GM21381 (cell line): Measurements from ENCODE around the gene PPARA.
"Not testable (repeated sequence)": the region's sequence is repeated elsewhere in the genome, so short reads cannot be mapped to it uniquely, and the experiment has no call there.

Experiments
- ATAC-seq: cut with Tn5 transposase; IDR thresholded peaks from one replicate; pipeline ENCODE4 v1.9.1; 2021; ENCODE audit warnings: mild to moderate bottlenecking, moderate library complexity; ENCODE audit not compliant: unreplicated experiment

Gene PPARA

DNA sequence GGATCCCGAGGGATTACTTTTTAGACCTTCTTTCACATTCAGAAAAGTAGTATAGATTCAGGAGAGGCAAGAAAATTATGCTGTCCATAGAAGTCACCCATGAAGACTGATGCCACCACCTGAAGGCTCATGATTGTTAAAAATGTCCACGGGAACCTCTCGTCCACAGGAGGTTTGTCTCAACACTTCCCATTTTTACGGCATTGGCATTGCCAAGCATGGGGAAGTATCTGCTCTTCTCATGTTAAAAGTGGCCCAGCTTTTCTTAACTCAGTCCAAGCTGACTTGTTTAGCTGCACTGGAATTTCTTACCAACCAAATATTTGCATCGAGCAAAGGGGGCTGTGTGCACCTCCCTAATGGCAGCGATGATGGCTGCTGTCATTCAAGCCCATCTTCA, 90.2 kb downstream of the PPARA start:
- no peak for ATAC-seq

DNA sequence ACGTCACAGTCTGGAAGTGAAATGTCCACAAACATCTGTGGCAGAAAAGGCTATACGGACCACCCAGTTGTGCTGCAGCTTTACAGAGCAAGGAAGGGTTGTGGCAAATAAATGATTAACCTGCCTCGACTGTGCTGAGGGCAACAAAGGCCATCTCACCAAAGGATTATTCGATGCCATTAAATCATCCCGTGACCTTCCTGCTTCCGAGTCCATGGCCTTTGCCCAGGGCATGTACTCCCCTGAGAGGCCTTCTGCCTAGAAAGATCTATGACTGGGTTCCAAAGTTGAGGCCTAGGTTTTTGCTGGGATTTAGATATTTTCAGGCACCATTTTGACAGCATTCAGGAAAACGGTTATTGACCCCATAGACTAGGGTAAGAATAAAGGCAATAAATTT, 90.6 kb downstream of the PPARA start:
- no peak for ATAC-seq

DNA sequence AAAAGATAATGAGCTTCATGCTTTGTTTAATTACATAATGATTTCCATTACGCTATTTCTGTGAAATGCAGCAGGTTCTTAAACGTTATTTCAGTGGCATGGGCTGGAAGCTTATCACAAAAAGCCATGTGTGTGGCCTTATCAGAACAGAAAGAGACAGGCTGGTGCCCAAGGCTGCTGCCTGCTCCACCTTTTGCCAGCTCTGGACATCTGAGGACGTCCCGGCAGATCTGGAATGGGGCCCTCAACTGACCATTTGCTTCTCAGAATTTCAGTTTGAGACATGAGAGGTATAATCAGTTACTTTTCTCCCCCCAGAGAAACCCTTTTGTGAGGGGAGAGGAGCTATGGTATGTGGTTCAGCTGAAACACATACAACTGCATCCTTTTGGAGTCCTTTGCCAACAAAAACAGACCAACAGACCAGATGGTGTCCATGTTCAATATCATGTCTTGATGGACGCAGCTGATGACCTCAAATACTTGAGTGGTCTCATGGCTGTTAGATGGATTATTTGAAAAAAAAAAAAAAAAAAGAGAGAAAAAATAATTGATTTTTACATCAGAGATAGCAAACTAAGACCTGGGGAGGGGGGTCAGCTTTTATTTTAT, 91.2 kb downstream of the PPARA start:
- ATAC-seq: no peak

DNA sequence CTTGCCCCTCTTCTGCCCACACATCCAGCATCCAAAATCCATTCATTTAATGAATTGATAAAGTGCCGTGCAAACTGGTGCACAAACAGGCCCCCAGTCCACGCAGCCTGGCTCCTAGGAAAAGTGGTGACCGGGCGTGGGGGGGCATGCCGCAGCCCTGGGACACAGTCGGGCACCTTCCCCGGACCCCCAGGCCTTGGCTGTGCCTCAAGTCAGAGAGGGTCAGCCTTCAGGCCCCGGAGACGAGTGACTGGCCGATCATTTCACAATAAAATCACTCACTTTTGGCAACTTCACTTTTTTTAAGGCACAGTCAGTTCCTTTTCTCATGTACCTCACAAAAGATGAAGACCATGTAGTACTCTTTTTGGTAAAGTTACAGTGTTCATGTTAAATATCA, 91.8 kb downstream of the PPARA start:
- ATAC-seq: no peak

DNA sequence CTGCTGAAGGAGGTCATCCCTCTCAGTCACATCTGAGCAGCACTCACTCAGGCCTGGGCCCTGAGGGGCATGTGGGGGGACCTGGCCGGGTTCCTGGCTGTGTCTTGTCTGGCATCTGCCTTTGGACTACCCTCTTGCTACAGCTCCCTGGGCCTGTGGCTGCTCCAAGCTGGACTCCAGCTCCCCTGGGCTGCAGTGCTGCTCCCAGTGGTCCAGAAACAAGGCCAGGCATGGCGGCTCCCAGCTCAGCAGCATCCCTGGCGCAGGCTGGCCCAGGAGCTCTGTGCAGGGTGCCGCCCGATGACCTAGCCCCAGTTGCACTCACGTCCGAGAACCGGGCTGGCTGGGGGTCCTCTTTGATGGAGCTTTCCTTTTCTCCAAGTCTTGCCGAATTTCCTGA, 94.4 kb downstream of the PPARA start:
- no peak for ATAC-seq

DNA sequence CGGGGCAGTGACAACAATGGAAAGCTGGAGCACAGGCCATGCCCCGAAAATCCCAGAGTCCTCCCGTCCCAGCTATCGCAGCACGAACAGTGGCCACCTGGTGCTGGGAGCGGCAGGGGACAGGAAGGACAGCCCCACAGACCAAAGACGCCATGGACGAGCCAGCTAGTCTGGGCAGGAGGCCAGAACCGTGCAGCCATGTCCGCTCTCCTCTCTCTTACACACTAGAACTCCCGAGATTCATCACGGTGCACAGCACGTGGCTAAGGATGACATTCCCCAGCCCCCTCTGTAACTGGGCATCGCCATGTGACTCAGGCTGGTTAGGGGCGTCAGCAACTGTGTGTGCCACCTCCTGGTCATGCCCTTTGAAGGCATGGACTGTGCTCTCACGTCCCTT, 95.2 kb downstream of the PPARA start:
- ATAC-seq: no peak

DNA sequence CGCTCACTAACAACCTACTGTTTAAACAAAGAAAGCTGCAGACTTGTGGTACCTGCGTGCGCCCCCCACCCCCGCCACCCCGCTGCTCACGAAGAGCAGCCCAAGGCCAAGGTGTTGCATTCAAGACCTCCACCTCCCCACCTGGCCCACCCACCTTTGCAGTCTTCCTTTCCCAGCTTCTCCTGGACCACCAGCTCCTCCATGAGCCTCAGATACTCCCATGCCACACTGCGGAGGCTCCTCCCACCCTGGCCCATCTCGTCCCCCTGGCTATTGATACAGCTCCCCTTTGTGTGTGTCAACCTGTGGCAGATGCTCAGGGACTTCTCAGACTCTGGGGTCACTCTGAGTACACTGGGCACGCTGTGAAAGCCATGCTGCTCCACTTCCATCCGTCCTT, 95.9 kb downstream of the PPARA start:
- no peak for ATAC-seq

DNA sequence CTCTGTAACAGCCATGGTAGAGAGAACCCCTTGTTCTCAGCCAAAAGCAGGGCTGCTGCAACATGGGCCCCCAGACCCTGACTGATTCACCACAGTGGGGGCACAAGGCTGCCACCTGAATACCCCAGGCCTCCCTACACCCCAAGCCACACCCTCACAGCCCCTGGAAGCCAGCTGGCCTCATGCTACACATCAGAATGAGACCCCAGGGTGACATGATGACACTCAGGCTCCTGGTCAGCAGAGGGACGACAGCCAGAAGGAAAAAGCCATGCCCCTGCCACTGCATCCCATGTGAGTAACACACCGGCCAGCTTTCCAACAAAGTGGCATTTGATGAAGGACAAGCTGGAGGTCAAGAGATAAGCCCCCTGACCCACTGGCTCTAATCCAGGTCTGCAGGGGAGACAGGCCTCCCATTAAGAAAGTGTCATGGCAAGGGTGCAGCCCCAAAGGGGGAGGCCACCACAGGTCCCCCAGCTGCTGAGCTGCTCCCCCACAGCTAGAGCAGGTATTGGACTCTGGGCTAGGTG, 97.2 kb downstream of the PPARA start:
- ATAC-seq: no peak

DNA sequence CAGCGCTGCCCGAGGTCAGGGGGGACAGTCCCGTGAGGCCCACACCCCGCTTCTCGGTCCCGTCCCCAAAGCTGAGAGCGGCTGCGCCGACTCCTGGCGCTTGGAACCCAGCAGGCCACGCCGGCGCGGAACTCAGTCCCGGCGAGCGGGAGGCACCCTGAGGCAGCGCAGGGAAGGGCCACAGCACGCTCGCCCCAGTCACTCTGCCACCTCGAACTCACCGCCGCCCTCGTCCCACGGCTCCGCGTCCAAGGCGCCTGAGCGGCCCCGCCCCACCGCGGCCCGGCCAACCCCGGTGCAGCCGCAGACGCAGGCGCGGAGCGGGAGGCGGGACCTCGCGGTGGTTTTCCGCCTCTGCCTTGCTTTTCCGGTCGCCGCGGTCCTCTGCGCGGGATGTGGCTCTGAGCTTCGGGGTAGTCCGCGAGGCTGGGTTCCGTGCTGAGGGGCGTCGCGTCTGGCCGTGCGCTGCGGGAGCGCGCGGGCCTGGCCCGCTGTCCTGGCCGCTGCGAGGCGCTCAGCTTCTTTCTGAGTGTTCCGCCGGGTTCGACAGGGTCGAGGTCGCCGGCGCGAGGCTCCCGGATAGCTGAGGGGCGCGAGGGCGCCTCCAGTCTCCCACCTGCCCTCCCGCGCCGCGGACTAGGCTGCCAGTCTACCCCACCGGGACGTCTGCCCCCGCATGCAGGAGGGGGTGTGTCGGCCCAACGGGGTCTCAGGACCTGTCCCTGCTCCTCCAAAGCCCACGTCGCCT, 99.9 kb downstream of the PPARA start, which contains the start of gene CDPF1:
Gene CDPF1 (minus strand): TSS at position 259 of the 748 bp plus-strand sequence. CDS start 2,009 bp downstream, outside the sequence.
- peak; percentile 86 for ATAC-seq

DNA sequence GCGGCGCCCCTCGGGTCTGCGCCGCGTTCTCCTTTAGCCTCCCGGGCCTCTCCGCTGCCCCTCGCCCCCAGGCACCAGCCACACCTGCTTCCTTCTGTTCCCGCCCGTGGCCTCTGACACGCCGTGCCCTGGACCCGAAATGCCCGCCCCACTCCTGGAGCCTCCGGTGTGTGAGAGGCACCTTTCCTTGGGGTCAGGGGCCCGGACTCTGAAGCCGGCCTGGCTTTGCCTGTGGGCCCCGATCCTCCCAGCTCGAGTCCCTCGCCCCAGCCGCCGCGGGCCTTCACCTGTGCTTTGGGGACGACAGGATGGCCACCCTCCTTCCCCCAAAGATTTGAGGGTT, 100.4 kb downstream of the PPARA start:
- no peak for ATAC-seq

DNA sequence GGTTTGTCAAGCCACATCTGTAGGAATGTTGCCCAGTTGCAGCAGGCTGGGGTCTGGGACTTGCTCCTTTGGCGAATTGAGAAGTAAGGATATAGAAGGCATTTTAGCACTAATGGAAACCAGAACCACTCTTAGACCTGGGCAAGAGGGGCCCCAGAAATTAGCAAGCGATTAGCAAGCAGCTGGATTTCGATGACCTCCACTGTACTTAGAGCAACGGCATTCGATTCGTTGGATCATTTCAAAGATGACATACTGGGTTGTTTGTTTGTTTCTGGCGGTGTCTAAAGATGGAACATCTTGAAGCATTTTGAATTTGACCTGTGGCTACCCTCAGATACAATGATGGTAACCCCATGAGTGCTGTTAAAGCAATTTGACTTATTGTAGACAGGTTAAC, 100.9 kb downstream of the PPARA start:
- no peak for ATAC-seq

DNA sequence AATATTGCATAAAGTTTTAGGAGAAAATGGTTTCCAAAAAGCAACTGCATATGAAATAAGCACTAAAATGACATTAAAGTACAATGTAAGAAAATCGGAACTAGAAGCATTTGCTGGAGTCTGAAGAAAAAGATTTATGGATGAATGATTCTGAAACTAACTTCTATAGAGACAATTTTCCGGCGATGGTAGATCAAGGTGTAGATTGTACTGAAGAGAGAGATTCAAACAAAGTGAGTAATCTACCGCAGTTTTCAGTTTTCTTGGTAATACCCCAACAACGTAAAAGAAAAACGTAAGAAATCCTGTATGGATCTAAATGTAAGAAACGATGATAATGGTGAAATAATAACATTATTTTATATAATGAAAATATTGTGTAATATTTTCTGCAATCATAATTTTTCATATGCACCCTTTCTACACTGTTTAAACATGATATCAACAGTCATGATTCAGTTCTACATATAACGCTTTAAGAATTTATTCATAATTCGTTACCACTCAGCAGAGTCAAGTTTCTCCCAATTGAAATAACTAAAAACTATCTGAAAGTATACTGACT, 101.6 kb downstream of the PPARA start:
- ATAC-seq: no peak

DNA sequence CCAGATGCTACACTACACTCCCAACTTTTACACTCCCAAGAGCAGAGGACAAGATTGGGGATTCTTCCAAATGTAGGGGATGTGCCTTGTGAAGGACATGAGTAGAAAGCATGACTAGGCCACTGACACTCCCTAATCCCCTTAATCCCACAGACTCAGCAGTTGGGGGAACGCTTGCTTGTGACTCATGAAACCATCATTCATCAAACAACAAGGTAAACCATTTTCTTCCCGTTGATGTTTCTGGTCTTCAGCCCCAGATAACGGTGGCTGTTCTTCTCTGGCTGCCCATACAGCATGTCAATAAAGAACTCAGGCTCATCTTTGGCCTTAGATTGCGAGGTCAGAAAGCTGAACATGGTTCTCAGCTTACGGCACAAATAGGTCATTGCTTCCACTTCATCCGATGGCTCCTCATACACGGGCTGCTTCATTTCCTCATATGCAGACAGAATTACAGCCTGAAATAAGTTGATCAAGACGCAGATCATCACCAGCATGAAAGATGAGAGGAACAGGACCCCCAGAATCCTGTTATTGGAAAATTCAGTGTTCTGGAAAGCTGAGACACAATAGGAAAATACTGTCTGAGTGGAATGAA, 106.1 kb downstream of the PPARA start:
- ATAC-seq: no peak

DNA sequence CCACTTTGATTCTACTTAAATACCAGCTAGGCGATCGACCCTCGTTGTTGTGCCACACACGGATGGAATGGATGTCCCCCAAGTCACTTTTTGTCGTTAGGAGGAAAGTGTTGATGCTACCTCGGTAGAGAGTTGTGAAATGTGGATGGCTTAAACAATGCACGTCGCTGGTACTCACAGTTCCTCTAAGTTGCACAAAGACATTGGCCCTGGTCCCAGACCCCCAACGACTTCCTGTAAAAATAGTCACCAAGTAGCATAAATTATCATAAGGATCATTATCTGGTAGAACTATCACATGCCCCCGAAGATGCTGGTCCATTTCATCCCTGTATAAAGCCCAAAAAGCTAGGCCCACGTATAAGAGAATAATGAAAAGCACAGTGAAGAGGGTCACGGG, 109.0 kb downstream of the PPARA start:
- no peak for ATAC-seq

DNA sequence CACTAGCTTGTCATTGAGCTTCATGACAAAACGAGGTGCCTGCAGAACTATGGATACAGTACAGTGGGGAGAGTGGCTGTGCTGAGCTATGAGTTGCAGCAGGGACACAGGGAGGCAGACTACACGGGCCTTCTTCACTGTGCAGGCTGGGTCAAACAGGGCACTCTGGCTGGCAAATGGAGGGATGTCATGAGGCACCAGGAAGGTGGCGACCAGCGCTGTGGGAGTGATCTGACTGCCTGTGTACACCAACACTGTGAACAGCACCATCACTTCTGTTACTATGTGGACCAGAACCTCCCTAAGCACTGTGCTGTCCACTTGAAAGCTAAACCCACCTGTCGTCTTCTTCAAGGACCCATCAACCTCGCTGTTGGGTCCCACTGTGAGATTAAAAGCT, 109.7 kb downstream of the PPARA start:
- no peak for ATAC-seq

DNA sequence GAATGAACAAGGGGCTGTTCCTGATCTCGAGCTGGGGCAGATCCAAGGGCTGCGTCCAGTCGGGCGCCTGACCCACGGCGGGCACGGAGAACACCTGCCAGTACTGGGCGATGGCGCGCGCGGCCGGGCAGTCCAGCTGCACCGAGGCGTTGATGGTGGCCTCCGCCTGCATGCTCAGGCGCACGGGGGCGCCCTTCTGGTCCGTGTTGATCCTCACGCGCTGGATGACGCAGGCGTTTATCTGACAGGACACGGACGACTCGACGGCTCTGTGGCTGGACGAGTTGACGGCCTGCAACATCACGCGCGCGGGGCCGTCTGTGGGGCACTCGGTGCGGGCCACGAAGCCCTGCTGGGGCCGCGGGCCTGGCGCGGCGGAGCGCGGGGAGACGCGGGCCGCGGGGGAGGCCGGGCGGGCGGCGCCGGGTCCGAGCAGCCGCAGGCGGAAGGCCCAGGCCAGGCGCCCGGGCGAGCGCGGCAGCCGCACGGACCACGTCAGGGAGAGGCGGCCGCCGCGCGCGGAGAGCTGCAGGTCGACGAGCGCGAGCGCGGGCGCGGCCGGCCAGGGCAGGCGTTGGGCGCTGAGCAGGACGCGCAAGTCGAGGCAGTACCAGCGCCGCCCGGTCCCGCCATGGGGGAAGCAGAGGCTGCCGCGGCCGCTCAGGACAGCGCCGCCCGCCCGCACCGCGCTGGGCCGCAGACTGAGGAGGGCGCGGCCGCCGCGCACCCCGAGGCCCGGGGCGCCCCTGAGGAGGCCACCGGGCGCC, 112.3 kb downstream of the PPARA start:
- no peak for ATAC-seq

DNA sequence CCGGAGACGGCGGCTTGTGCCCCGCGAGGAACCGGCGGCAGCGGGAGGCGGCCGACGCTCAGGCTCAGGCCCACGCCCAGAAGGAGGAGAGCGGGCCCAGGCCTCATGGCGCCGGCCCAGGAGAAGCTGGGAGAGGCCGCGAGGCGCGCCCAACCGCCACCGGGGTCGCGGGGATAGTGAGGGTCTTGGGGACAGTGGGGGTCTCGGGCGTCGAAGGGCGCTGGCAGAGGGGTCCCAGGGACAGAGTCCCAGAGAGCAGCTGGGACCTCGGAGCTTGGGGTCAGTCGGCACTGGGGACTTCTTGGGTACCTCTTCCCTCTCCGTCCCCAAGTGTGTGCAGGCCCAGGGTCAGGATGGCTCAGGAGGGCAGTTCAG, 112.9 kb downstream of the PPARA start, which contains the start of gene PKDREJ:
Gene PKDREJ (minus strand): TSS at position 128 of the 375 bp plus-strand sequence. CDS start 21 bp downstream, at position 107.
- no peak for ATAC-seq

DNA sequence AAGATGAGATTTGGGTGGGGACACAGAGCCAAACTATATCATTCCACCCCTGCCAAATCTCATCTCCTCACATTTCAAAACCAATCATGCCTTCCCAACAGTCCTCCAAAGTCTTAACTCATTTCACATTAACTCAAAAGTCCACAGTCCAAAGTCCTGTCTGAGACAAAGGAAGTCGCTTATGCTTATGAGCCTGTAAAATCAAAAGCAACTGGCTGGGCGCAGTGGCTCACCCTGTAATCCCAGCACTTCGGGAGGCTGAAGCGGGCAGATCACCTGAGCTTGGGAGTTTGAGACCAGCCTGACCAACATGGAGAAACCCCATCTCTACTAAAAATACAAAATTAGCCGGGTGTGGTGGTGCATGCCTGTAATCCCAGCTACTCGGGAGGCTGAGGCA, 114.2 kb downstream of the PPARA start:
- ATAC-seq: not testable (repeated sequence)

DNA sequence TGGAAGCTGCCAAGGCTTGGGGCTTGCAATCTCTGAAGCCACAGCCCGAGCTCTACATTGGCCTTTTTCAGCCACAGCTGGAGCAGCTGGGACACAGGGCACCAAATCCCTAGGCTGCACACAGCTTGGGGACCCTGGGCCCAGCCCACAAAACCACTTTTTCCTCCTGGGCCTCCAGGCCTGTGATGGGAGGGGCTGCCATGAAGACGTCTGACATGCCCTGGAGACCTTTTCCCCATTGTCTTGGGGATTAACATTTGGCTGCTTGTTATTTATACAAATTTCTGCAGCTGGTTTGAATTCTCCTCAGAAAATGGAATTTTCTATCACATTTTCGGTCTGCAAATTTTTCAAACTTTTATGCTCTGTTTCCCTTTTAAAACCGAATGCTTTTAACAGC, 115.3 kb downstream of the PPARA start:
- ATAC-seq: not testable (repeated sequence)

DNA sequence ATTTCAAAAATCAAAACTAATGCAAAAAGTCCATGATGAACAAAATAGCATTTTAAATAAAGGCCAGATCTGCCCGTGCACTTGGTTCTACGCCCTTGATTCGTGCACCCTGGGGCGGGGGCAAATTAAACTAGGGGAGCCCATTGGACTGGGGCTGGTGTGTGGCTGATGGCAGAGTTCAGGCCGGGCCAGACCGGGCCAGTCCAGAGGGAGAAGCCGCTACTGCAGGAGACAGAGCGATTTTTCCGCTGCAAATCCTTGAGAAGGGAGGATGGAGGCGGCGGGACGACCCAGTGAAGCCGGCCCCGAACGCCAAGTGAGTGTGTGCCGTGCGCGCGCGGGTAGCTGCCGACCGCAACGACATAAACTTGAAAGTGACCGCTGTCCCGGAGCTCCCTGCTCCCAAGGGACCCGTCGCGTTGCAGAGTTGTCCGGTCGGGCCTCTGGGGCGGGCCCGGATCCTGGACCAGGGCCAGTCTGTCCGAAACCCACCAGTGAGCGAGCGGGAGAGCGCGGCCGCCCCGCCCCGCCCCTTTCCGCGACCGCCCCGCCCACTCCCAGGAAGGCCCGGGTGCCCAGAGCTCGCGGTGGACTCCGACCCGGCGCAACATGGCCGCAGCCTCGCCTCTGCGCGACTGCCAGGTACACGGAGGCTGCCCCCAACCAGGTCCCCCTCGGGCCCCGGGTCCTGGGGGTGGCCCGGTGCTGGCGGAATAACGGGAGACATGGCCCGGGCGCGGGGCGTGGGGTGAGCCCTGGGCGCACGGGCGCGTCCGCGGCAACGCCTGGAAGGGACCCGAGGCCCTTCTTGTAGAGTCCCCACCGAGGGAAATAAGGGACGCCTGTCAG, 117.3 kb downstream of the PPARA start, which contains the start of gene TTC38:
Gene TTC38 (plus strand): TSS at position 578 of the 849 bp plus-strand sequence. CDS start 32 bp downstream, at position 610.
- ATAC-seq: peak; percentile 84
